T-helper 22 cell (primary cell): ENCODE results near the gene CFAP97D1.
"Not testable (repeated sequence)": the region's sequence is repeated elsewhere in the genome, so short reads cannot be mapped to it uniquely, and the experiment has no call there.

ENCODE experiments used
- DNase-seq: peaks from one replicate; pipeline ENCODE4 v3.0.0-alpha.2; 2020; ENCODE audit warnings: low read depth

CFAP97D1 gene

DNA sequence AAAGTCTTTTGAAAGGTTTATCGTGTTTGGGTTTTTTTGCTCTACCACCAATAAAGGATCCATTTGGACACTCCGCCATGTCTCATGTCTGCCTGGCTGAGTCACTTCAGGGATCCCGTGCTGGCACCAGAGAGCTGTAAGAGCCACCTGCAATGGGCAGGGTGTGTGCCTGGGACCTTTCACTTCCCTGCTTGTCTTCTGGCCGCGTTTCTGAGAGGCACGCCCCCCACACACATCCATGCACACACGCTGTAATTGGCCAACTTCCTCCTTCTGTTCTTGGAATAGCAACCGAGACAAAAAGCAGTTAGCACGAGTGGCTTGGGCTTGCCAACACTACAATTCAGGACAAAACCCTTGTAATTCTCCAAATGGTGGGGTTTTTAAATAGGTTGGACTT is 11.9 kb upstream of the CFAP97D1 start:
- DNase-seq, result no peak

DNA sequence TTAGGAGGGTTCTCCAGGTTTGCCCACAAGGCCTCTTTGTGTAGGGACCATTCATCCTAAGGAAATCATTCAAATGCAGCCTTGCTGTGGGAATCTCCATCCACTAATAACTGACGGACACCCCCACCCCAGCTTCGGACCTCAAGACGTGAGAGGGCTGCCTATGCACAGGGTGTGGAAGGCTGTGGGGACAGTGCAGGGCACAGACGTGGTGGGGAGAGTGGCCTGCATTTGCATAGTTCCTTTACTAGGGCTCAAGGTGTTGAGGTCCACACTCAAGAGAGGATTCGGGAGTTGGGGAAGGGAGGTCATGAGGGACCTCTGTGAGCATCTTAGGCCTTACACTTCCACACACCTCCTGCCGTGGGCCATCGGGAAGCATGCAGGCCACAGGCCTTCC is 11.3 kb upstream of the CFAP97D1 start:
- DNase-seq, result no peak

DNA sequence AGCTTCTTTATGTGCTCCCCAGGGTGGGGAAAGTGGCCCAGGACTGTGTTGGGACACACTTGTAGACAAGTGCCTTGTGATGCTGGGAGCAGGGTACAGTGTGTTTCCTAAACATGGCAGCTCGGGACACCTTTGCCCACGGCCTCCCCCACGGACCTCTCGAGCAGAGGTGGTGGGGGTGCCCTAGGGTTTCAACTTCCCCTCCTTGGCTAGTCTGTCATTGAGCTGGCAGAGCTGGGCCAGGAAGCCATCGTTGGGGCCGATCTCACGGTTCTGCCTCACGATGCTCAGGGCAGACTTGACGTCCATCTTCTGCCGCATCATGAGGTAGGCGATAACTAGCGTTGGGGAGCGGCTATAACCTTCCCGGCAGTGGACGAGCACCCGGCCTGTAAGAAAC is 10.8 kb upstream of the CFAP97D1 start:
- DNase-seq, result no peak

DNA sequence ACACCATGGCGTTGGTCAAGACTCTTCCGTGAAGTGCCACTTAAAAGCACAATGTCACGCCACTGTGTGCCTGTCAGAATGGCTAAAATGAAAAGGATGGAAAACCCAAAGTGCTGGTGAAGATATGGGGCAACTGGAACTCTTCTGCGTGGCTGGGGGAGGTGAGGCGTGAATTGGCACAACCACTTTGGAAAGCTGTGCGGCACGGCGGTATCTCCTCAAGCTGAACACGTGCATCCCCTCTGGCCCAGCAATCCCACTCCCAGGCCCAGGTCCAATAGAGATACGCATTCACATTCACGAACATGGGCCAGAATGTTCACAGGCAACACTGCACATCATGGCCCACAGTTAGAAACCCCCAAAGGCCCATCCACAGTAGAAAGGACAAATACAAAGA is 10.4 kb upstream of the CFAP97D1 start:
- no peak for DNase-seq

DNA sequence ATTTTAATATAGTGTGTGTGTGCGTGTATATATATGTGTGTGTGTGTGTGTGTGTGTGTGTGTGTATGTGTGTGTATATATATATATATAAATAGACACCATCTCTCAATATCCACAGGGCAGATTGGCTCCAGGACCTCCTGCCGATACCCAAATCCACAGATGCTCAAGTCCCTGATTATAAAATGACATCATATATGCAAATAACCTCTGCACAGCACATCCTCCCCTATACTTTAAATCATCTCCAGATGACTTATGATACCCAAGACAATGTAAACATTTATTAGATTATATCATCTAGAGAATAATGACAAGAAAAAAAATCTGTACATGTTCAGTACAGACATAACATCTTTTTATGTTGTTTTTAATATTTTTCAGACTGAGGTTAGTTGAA is 9.3 kb upstream of the CFAP97D1 start:
- DNase-seq, result no peak

DNA sequence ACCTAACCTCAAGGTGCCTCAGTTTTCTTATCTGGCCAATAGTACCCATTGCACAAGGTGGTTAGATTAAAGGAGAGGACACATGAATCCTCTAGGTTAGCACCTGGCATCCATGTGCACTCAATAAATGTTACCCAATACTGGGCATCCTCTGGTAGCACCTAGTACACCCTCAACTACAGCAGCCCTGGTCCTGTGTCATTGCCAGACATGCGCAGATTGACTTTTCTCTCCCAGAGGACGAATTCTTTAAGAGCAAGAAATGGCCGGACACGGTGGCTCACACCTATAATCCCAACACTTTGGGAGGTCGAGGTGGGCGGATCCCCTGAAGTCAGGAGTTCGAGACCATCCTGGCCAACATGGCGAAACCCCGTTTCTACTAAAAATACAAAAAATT is 8.8 kb upstream of the CFAP97D1 start:
- DNase-seq, result no peak

DNA sequence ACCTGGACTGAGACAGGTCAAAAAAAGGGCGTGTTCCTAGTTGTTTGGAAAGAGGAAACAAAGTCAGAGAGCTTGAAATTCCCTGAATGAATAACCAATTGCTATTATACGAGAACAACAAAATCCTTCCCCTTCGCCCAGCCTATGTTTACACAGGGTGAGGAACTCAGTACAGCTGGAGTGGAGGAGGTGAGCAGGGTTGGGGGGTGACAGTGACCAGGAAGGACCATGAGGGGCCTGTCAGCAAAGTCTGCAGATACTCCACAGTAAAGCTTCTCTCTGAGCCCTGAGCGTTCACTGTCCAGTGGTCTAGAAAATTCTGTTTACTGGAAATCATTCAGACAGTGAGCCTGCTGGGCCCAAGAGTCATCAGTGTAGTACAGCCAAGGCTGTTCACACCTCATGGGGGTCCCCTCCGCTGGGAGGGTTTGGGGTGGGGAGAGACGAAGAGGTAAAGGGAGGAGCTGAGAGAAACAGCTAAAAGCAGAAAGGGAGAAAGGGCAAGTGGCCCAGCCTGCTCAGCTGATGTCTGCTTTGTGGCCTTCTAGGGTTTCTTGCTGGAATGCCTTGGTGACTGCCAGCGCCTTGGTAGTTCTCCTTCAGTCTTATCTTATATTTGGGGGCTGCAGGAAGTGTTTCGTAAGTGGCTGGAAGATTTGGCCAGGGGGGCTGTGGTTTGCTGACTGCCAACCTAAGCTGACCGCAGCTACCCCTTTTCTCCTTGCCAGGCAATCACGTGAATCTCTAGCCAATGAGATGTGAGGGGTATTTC is 7.2 kb upstream of the CFAP97D1 start:
- no peak for DNase-seq

DNA sequence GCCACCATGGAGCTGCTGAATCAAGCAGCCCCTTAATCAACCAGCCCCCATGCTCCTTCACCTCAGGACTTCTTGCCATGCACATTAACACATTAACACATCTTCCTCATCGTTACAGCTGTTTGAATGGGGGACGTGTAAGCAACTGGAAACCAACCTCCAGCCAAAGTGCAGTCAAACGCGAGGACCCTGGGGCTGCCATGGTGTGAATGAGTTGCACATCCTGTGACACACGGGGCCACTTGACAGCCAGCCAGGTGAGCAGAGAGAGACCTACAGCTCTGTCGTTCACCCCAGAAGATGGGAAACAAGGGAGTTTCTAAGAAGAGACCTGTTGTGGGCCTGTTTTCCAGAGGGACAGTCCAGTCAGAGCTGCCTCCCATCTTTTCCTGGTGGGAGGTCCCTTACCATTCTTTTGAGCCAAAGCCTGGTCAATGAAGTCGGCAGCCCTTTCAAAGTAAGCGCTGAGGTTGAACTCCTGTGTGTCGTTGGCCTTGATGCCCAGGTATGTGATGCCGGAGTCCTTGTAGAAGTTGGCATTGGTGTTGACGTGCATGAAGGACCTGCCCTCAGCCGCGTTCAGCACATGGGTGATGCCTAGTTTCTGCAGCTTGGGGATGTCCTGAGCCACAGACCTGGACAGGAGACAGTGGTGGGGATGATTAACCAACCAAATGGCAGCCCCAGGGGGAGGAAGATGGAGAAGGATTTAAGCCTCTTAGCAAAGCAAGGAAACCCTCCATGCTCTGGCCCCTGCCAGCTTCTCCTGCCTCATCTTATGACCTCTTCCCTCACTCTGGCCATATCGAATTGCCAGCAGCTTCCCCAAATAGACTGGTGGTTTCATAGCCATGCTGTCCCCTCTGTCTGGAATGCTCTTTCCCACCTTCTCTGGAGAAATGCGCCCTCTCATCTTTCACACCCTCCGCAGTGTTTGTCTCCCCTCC is 5.7 kb upstream of the CFAP97D1 start:
- no peak for DNase-seq

DNA sequence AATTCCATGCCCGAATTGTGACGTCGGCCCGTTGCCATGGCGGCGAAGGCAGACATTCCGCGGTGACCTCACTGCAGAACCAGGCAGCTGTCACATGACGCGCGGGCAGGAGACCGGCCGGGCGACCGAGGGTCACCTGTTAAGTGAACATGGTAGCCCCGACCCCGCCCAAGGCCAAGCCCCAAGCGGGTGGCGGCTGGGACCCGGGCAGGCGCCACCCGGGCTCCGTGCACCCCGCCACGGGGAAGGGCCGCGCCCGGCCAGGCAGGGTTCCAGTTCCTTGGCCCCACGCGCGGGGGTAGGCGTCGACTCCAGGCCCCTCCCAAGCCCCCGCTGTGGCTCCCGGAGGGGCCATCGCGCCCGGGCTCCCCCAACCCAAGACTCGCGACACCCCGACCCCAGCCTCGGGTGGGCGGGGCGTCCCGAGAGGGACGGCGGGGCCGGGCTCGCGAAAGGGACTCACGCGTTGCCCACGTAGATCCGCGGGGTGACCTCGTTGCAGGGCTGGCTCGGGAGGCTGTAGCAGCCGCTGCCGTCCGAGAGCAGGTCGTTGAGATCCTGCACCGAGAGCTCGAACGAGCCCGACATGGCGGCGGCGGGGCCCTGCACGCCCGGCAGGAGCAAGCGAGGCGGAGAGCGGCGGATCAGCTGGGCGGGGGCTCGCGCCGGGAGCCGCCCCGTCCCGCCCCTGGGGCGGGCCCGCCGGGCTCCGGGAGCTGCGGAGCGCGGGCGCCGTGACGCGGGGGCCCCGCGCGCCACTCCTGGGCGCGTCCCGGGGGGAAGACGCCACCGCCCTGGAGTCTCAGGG is 1.7 kb upstream of the CFAP97D1 start, which contains the start of gene DUSP3:
TSS of gene DUSP3 (minus strand) at position 641 of the 808 bp plus-strand sequence. CDS start at position 588, 53 bp downstream.
- peak; percentile 55 for DNase-seq

DNA sequence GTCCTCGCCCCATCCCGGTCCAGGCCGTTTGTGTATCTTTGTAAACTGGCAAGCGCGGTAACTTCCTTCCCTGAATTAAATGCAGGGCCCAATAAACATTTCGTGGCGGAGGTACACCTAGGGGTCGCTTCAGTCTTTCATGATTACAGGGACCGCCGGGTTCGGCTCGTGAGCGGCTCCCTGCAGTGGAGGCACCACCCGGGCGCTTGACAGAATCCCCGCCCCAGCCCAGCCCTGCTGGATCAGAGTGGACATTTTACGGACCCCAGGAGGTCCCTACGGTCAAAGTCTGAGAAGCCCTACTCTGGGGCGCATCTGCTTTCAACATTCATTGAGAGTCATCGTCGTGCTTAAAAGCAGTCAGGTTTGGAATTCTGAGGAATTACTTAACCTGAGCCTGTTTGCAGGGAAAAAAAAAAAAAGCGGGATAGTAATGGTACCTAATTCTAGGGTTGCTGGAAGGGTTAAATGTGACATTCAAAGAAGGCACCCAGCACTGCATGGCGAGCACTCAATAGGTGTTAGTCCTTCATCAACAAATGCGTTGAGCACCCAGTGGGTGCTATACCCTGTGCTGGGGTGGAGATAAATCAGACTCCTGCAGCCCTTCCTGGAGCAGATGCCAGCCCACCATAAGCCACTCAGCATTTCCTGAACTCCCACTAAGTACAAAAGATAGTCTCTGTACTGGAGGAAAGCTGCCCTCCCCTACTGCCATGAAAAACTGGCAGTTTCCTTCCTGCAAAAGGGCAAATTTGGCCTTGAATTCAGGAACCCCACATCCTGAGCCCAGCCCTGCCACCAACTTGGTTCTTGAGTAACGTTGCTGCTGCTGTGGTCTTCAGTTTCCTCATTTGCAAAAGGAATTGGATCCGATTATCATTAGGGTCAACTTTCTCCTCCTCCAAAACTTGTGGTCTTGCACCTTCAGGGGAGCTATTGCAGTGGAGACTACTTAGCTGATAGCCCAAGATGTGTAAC is 800 bp upstream of the CFAP97D1 start:
- DNase-seq, result no peak

DNA sequence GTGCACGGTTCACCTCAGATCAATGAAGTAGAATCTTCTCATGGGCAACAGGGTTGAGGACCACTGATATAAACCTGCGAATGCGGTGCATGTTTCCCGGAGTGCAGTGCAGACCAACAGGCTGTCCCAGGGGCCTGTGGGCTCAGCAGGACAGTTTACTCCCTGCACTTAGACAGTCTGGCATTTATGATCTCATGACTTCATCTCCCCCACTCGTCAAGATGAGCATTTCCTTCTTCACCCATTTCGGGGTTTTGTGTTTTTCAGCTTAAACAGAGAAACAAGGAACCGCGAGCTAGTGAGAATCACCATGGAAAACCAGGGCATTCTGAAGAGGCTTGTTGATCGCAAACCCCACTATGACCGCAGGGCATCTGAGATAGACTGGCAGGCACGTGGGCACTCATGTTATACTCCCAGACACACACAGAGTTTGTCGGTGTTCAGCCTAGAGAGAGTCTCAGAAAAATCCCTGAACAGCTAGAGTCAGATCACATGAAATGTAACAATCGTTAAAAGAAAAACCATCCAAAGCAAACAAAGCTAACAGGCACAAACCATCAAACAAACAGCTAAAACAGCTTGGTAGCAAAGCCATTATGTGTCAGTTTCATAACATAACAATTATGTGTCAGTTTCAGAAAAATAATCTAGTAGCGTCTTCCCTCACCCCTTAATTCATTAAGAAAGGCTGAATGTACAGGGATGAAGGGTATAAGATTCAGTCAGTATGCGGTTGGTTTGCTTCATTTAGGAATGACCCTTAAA is 2.9 kb downstream of the CFAP97D1 start:
- DNase-seq, result no peak

DNA sequence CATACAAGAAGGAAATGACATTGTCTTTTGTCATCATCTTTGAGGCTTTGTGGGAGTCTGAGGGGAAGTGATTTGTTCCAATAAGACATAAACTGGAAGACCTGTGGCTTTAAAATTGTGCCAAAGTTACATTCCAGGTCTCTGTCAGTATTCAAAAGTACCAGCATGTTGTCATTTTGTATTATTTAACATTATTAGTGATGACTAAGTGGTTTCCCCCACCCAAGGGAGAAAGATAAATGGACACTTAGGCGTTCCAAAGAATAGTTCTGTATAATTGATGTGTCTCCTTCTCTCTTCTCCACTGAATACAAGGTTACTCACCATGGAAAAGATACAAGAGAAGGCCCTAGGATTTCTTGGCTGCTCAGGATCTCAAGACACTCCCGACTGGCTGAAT is 3.8 kb downstream of the CFAP97D1 start:
- no peak for DNase-seq

DNA sequence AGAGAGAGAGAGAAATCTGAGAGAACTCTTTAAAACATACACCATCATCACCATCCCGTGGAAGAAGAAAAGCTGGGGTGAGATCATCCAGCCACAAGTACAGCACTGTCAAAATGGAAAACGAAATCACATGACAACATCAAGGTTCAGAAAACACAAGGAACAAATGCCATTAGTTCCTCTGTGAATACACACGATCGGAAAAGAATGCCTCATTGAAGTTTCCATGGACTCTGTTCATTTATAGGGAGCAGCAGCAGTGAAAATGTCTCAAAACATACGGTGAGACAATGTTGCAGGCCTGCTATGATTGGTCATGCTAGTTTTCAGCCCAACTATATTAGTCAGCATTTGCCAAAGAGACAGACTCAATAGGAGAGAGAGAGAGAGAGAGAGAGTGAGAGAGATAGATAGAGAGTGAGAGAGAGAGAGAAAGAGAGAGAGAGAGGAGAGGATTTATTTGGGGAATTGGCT is 4.4 kb downstream of the CFAP97D1 start:
- no peak for DNase-seq

DNA sequence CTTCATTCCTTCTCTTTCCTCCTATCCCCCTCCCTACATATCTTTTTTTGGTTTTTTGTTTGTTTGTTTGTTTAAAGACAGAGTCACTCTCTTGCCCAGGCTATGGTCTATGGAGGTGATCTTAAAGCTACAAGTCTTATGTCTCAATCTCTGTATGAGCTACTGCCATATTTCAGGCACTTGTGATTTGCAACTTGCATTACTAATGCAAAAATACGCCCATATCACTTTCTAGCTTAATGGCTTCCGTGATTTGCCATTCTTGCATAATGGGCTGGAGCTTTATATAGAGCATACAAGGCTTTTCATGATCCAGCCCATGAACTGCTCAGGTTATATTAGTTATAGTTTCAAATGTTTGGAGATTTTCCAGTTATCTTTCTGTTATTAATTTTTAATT is 7.5 kb downstream of the CFAP97D1 start:
- no peak for DNase-seq

DNA sequence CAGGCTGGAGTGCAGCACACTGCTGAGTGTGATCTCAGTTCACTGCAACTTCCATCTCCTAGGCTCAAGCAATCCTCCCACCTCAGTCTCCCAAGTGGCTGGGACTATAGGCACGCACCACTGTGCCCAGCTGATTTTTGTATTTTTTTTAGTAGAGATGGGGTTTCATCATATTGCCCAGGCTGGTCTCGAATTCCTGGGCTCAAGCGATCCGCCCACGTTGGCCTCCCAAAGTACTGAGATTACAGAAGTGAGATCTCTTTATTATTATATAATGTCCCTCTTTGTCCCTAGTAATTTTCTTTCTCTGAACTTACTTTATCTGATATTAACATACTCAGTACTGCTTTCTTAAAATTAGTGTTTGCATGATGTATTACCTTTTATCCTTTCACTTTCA is 8.3 kb downstream of the CFAP97D1 start:
- no peak for DNase-seq

DNA sequence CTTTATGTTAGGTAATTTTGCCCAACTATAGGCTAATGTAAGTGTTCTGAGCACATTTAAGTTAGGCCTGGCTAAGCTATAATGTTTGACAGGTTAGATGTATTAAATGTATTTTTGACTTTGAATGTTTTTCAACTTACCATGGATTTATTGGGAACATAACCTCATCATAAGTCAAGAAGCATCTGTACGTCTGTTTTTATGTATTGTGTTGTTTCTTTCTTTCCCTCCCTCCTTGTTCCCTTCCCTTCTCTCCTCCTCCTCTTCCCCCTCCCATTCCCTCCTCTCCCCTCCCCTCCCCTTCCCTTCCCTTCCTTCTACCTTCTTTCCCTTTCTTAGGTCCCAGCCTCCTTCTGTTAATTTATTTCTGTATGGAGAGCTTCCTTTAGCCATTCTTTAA is 9.2 kb downstream of the CFAP97D1 start:
- no peak for DNase-seq

DNA sequence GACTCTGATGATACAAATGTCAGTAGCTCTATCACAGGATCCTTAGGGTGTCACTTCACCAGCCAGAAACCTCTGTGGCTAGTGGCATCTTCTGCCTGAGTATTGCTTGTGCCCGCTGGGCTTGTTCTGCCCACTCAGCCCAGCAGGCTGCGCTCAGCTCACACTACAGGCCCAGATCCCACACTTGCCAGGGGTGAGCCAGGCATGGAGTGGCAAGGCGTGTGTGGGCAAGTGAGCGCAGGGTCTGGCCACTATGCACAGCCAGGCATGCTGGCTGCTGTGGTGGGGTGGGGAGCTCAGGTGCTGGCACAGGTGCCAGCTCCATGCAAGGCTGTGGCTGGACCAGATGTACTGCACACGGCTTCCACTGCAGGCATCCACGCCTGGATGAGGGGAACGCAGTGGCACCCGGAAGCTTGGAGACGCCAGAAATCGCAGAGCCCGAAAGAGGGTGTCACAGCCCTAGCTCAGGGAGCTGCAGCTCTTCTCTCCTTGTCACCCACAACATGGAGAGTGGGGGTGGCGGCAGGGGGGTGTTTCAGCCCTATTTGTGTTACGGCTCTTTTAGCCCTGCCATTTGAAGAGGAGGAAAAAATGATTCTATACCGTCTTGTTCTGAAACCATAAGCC is 10.2 kb downstream of the CFAP97D1 start:
- no peak for DNase-seq

DNA sequence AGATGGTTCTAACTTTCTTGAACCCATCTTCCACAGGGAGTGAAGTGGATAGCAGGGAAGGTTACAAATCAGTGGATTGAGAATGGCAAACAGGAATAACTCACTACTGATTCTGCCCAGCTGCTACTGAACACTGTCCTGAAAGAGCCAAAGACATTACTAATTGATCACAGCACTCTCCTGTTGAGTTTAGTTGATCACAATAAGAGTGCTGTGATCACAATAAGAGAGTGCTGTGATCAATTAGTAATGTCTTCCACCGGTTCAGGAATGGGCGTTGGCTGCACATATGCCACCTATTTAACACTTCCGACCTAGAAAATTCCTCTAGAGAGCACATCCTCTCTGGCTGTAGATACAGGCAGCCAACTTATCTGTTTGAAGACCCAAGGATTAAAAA is 11.4 kb downstream of the CFAP97D1 start:
- no peak for DNase-seq

DNA sequence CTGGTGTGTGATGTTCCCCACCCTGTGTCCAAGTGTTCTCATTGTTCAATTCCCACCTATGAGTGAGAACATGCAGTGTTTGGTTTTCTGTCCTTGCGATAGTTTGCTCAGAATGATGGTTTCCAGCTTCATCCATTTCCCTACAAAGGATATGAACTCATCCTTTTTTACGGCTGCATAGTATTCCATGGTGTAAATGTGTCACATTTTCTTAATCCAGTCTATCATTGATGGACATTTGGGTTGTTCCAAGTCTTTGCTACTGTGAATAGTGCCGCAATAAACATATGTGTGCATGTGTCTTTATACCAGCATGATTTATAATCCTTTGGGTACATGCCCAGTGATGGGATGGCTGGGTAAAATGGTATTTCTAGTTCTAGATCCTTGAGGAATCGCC is 12.4 kb downstream of the CFAP97D1 start:
- DNase-seq, result not testable (repeated sequence)

DNA sequence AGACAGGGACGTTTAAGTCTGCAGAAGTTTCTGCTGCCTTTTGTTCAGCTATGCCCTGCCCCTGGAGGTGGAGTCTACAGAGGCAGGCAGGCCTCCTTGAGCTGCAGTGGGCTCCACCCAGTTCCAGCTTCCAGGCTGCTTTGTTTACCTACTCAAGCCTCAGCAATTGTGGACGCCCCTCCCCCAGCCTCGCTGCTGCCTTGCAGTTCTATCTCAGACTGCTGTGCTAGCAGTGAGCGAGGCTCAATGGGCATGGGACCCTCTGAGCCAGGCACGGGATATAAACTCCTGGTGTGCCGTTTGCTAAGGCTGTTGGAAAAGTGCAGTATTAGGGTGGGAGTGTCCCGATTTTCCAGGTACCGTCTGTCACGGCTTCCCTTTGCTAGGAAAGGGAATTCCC is 17.8 kb downstream of the CFAP97D1 start:
- not testable (repeated sequence) for DNase-seq
